GF-D8 (cell line): ENCODE results near the gene RRP7A.
"Not testable (repeated sequence)": the region's sequence is repeated elsewhere in the genome, so short reads cannot be mapped to it uniquely, and the experiment has no call there.

Experiments
- DNase-seq: peaks from one replicate; lab custom pipeline; 2025; lab: John Stamatoyannopoulos, UW

The RRP7A gene

DNA sequence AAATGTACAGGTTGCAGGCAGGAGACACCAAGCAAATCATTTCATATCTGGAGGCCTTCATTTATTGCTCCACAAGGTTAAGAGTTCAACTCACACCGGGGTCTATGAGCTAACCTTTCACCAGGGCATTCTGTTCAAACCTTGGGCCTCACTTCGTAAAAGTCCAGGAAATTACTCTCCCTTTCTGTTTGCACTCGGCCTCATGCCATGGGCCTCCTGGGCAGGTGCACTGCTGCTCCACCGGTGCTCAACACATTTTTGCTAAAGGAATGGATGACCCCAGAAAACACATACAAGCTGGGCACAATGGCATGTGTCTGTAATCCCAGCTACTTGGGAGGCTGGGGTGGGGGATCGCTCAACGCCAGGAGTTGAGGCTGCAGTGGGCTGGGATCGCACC lies 16.6 kb upstream of the RRP7A start:
- DNase-seq = no peak

DNA sequence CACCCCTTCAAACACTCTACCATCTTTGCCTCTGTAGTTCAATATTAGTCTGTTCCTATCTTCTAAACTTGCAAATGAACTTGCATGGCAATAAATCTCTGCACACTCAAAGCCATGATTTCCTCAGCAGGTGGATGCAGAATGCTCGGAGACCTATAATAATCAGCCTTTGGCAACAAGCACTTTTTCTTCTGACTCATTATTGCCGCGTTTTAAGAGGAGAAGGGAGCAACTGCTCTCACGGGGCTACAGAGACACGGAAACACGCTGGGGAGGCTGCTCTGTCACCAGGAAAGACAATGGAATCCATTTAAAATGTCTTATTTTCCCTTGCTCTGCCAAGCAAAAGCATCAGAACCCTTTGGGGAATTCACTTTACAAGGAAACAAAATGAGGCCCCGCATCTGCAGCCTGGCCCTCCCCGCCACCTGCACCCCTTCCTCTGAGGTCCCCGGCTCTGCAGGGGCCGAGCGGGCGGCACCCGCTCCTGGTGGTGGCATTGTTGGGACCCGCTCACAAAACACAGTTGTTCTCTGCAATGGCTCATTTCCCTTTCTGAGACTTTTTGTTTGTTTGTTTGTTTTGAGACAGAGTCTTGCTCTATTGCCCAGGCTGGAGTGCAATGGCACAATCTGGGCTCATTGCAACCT lies 15.6 kb upstream of the RRP7A start:
- DNase-seq = not testable (repeated sequence)

DNA sequence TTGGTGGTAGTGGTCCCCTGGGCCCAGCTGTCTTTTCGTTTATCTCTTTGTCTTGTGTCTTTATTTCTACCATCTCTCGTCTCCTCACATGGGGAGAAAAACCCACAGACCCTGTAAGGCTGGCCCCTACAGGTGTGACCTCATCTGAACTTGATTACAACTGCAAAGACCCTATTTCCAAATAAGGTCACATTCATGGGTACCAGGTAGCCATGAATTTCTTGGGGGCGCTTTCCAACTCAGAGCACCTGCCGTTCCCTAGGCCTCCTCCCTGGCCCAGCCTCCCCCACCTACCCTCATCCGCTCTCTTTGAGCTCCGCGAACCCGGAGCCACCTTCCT lies 14.0 kb upstream of the RRP7A start:
- DNase-seq = no peak

DNA sequence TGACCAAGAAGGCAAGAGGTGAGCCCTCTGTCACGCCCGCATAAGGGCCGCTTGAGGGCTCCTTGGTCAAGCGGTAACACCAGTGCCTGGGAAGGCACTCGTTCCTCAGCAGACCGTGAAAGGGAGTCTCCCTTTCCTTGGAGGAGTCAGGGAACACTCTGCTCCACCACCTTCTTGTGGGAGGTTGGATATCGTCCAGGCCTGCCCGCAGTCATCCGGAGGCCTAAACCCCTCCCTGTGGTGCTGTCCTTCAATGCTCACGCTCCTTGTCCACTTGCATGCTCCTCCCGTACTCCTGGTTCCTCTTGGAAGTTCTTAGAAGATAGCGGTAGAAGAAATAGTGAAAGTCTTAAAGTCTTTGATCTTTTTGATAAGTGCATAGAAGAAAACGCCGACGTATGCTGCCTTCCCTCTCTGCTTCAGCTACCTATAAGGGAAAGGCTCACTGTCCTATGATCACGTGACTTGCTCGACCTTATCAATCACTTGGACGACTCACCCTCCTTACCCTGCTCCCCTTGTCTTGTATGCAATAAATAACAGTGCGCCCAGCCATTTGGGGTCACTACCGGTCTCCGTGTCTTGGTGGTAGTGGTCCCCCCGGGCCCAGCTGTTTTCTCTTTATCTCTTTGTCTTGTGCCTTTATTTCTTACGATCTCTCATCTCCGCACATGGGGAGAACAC lies 11.9 kb upstream of the RRP7A start:
- DNase-seq = not testable (repeated sequence)

DNA sequence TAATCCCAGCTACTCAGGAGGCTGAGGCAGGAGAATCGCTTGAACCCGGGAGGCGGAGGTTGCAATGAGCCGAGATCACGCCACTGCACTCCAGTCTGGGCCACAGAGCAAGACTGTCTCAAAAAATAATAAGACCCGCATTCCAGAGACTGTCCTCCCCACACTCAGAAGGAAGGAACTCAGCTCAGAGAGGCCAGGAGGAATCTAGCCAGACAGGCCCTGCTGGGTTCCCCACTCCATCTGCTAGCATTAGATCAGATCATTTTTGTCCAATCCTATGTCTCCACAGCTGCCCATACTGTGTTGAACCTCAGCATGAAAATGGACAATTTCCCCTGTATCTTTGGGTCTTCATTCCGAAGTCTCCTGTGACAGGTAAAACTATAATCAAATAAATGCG lies 9.8 kb upstream of the RRP7A start:
- not testable (repeated sequence) for DNase-seq

DNA sequence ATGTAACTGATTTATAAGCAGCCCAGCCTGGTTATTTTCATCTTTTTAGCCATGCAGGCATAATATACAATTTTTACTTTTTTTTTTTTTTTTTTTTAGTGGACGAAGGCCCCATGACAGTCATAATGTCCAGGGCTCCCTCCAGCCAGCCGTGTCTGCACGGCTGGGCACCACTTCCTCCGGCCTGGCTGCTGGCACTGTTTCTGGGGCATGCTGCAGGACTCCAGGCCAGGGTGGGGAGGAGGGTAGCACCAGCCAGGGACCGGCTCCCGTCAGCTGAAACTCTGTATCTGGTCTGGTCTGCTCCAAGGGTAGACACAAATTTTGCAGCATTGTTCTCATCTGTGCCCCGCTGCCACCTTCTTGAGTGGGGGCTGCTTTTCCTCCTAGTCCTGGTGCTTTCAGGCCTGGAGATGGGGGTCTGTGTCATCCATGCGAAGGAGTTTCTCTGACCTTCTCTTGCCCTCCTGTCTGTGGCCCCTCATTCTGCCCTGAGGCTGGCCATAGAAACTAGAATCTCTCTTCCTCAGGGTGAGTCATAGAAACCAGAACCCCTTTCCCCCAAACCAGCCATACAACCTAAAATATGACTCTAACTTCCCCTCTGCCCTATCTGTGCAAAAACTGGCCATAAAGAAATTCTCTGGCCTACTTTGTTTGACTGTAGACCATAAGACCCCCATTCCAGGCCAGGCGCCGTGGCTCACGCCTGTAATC lies 9.2 kb upstream of the RRP7A start:
- no peak for DNase-seq

DNA sequence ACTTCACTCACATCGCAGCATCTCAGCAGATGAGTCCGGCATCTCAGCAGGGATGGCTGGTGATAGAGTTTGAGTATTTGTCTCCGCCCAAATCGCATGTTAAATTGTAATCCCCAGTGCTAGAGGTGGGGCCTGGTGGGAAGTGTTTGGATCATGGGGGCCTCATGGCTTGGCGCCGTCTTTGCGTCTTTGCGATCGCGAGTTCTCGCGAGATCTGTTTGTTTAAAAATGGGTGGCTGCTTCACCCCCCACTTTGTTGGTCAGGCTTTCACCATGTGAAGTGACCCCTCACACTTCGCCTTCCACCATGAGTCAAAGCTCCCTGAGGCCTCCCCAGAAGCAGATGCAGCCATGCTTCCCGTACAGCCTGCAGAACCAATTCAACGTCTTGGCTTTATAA lies 3.0 kb upstream of the RRP7A start:
- no peak for DNase-seq

DNA sequence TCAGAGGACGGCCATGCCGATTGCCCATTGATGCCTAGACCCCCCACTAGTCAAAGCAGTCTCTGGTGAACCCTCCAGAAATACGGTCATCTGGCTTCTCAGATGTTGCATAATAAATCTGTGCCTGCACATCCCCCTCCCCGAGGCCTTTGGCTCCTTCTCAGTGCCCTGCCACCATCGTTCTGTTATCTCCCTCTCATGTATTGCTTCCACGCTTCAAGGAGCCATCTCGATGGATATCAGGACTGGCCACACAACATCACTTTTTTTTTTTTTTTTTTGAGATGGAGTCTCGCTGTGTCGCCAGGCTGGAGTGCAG lies 1.6 kb upstream of the RRP7A start:
- DNase-seq = no peak

DNA sequence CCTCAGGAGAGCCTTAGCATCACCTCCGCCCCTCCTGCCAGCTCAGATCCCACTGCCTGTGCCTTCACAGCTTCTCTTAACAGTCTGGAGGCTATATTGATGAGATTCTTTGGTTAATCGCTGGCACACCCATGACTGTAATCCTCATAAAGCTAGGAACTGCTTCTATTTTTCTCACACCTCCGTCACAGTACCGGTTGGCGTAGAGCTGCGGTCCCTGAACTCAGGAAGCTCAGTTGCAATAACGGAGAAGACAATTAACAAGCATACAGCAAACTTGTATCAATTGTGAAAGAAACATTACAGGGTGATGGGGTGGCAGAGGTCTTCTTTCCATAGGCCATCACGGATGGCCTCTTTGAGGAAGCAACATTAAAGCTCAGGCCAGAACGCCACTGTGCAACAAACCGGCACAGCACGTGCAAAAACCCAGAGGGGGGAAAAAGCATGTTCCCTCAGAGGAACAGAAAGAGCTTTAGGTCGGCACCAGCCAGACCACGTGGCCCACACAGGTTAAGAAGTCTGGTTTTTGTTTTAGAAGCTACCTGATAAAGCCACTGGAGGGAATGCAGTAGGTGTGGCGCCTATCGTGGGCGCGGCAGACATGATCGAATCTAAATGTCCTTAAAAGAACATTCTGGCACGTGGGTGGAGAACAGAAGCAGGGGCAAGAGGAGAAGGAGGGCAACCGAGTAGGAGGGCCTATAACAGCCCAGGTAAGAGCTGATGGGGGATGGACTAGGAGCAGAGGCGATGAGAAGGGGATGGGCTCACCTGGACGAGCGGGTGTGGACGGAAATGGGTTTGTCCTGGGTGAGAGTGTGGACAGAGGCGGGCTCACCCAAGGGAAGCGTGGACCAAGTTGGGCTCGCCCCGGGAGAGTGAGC lies 715 bp downstream of the RRP7A start:
- not testable (repeated sequence) for DNase-seq

DNA sequence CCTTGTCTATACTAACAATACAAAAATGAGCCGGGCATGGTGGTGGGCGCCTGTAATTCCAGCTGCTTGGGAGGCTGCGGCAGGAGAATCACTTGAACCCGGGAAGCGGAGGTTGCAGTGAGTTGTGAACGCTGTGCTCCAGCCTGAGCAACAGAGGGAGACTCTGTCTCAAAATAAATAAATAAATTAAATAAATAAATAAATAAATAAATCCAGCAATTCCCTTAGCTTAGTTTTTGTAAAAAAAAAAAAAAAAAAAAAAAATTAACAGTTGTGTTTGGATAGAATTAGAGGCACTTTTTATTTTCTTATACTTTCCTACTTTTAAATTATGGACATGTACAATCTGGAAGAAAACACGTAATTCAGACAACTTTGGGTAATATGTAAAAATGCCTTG lies 2.5 kb downstream of the RRP7A start:
- not testable (repeated sequence) for DNase-seq

DNA sequence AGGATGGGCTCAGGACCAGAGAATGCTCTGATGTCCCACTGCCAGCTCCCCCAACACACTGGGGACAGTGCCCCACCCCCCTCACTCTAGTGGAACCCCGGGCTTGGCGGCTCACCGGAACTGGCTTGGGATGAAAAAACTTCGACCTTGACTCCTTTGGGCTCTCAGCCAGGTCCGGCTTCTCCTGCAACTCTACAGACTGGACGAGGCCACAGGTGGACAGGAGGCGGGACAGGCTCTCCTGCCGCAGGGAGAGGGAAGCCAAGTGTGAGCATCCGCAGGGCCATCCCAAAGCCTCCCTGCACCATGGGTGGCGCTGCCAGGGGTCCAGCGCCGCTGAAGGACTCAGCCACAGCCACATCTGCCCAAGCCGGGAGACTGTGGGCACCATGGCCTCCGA lies 3.7 kb downstream of the RRP7A start:
- DNase-seq = no peak

DNA sequence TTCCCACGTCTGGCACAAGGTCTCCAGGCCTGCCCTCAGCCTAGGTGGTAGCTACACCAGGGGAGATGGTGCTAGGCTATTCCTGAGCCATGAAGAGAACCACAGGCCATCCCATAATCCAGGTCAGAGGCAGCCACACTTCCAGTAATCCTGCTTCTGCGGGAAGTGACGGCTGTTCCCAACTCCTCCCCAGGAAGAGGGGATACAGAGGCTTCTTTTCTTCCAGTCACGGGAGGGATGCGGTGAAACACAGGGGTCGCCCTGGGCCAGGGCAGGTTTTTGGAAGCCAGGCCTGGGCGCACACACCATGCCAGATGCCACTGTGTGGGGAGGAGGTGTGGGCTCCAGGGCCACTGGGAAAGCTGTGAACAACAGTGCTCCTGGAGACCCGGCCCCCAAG lies 4.3 kb downstream of the RRP7A start:
- DNase-seq = not testable (repeated sequence)

DNA sequence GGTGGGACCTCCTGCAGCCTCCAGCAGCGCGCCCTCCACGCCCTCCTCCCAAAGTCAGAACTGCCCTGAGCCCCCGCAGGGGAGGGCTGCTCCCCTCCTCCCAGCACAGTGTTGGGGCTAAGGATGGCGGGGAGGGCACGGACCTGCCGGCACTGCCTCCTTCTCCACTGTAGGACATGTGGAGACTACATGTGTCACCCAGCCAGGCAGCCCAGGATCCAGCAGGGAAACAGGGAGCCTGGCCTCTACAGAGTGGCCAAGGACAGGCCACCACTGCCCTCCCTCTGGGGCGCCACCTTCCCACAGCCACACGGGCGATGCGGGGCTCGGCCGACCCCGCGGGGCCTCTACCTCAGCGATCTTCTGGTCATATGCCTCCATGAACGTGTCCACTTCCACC lies 5.3 kb downstream of the RRP7A start:
- not testable (repeated sequence) for DNase-seq

DNA sequence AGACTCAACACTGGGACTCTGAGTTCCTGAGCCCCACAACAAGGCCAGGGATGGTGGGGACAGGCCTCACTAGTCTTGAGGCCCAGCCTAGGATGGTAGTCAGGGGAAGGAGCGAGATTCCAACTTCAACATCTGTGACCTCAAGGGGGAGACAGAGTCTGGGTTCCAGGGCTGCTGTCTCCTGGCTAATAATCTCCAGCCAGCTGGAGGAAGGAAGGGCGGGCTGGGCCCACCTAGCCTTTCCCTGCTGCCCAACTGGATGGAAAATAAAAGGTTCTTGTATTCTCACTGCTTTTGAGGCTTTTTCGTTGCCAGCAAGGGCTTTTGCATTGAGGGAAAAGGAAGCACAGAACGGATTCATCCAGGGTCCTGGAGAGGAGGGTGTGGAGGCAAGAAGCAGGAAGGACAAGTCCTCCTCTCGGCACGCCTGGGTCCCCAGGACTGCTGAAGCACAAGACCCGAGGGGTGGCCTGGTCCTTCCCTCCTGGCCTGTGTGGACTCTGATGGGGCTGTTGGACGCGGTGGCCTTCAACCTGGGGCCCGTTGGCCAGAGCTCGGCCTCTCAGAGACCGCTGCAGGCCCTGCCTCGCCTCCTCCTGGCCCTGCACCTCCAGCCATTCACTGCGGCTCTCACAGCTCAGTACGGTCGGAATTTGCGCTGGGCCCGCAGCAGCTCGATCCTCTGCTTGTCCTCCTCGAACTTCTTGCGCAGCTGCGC lies 7.2 kb downstream of the RRP7A start:
- DNase-seq = not testable (repeated sequence)

DNA sequence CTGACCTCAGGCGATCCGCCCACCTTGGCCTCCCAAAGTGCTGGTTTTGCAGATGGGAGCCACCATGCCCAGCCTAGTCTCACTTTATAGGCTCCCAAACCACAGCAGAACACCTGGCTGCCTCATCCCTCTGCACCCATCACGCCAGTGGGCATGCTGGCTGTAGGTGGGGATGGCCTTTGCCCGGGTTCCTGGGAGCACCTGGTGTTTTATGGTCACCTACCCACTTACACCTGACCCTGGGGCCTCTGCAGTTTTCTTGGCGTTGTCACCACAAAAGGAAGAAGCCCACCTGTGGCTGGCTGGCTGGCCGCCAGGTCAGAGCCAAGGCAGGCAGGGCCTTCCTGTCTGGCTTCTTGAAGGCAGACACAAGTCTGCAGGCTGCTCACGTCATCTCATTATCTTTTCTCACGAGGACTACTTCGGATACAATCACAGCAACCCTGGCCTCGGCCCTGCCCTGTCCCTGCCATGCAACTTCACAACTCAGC lies 8.2 kb downstream of the RRP7A start:
- no peak for DNase-seq

DNA sequence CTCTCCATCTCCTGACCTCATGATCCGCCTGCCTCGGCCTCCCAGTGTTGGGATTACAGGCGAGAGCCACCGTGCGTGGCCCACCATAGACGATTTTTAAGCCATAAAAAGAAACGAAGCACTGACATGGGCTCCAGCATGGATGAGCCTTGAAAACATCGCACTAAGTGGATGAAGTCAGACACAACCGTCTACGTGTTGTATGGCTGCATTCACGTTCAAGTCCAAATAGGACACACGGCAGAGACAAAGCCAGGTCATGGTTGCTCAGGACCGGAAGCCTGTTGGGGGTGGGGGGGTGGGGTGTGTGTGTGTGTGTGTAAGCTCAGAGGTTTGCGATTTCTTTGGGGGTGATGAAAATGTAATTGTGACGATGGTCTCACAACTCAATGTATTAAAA lies 10.0 kb downstream of the RRP7A start:
- no peak for DNase-seq

DNA sequence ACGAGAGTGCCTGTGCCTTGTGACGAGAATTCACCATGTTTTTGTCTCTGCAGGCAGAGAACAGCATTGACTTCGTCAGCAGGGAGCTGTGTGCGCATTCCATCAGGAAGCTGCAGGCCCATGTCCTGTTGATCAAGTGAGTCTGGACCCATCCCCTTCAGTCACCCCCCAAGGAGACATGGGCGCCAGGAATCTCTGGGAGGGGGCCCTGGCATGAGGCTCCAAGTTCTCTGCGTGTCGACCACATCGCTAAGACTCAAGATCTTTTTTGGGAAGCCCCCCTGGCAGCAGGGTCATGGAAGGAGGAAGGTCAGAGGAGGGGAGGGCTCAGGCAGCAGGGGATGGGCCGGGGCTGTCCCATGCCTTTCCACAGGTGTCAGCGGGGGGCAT lies 10.6 kb downstream of the RRP7A start:
- DNase-seq = not testable (repeated sequence)

DNA sequence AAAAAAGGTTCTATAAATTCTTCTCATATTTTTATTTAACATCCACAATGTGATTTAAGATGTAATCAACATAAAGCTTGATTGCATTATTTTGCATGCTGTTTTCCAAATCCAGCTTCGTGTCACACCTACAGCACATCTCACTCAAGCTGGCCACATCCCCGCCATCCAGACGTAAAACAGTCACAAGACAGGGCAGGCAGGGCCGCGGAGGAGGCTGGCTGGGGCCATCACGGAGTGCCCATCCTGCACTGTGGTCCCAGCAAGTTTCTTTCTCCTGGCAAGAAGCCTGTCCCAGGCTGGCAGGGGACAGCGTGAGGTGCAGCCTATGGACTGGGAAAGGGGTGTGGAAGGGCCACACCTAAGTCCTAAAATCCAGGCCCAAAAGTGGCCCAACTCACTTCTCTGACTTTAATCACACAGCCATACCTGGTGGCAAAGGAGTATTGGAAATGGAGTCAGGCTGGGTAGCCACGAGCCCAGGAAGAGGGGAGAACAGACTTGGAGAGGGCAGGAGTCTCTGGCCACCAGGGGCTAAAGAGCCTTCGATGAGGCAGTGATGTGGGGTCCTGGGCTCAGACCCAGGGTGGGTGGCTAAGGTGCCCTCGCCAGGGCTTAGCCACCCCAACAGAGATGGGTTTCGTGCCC lies 11.1 kb downstream of the RRP7A start:
- DNase-seq = not testable (repeated sequence)

DNA sequence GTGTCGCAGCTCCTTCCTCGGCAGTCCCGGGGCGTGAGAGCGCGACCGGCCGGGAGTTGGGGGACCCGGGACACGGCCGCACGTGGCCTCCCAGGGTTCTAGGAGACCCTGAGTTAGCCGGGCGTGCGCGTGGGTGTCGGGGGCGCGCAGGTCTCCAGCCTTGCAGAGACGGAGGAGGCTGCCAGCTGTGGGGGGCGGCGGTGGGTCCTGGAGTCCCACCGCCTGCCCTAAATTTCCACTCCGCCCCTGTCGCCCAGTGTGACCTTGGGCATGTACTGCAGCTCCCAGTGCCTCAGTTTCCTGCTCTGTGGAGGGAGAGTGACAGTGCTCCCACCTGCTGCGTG lies 18.8 kb downstream of the RRP7A start:
- no peak for DNase-seq

DNA sequence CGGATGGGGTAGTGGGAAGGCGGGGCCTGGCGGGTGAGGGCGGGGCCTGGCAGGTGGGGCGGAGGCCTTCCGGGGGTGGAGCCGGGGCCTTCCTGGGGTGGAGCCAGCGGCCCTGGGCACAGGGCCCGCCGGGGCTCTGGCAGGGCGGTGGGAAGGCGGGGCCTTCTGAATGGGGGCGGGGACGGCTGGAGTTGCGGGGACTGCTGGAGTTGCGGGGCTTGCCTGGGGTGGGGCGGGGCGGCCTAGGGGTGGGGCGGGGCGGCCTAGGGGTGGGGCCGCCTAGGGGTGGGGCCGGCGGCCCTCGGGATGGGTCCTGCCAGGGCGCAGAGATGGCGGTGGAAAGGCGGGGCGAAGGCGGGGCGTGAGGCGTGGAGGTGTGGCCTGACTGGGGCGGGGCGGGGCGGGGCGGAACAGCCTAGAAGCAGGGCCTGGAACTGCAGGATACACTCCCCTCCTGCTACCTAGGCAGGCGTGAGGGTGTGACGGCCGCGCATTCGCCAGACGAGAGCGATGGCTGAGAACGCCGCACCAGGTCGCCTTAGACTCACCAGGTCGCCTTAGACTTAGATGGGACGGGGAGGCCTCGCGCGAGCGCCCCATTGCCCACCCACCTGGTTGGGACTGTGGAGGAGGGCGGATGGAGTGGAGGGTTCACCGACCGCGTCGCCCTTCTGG lies 19.3 kb downstream of the RRP7A start:
- DNase-seq = no peak

DNA sequence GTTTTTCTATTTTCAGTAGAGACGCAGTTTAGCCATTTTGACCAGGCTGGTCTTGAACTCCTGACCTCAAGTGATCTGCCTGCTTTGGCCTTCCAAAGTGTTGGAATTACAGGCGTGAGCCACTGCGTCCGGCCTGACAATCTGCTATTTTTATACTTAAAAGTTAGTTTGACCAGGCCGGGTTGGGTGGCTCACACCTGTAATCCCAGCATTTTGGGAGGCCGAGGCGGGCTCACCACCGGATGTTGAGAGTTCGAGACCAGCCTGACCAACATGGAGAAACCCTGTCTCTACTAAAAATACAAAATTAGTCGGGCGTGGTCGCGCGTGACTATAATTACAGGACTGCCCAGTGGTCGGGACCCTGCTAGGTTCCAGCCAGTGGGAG lies 19.8 kb downstream of the RRP7A start:
- DNase-seq = not testable (repeated sequence)
